NCI-H1930 (cell line): ENCODE measurements around the gene DUSP9.

Source experiments
- DNase-seq, 2 experiments: peaks; one replicate each; lab custom pipeline; 2025; lab: John Stamatoyannopoulos, UW

Gene DUSP9

DNA sequence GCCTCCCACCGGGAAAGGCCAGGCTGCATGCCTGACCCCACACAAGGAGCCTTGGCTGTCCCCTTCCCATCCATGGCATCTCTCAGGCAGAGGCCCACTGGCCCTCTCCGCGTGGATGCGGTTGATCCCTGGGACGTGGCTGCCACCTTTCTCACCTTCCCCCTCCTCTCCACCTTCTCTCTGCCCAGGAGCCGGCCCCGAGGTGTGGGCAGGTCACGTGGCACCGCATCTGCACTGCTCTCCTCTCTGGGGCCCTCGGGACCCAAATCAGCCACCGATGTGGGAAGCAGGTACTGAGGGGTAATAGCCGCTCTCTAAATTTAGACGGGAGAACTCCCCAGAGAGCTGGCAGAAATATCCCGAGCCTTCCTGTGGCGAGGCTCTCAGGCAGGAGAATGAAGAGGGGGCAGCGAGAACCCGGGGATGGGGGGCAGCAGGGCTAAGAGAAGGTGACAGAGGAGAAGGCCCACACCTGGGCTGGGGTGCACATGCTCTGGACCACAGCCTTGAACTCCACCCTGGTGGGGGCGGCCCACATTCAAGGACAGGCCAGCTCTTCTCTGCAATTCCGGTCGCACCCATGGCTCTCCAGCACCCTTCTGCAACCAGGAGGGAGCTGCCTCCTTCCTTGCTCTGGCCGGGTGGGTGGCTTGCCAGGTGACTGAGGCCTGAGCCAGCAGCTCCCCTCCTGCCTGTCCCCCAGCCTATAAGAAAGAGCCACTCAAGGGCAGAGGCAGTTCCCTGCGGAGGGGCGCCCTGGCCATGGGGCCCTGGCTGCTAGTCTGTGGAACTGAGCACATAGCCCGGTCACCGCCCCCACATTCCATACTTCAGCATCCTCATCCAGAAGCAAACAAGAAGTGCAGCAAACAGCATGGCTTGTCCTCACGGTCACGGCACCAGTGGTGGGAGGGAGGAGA is 9.6 kb upstream of the DUSP9 start:
- DNase-seq, result no peak

- no peak for DNase-seq
Measured at GRCh38 chrX:153638041-153638371, 9.0 kb upstream of the DUSP9 start.

DNA sequence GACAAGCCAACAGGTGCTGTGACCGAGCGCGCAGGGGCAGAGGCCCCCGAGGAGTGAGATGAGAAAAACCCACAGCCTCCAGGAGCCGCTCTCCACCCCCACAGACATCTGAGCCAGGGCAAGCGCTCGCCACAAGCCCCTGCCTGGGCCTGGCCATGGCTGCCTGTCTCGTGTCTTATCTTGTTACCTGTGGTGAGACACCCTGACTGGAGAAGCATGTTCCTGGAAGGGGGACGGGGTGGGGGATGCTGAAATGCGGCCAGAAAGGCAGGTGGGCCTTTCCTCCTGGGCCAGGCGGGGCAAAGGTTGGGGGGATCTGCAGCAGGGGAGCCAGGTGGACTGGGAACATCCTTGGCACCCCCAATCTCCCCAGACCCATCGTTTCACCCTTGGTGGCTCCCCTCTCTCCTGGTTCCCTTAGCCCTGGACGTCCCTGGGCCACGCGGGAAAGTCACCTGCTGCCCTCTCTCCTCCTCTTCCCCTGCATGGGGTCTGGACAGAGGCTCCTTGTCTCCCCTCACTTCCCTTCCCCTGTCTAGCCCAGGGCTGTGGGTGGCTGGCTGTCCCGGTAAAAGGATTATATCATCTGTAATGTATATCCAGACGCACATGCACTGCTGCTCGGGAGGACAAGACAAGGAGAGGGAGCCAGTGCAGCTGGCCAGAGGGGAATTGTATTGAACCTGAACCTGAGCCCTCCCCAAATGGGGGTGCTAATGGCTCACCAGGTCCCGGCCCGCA is 8.4 kb upstream of the DUSP9 start:
- DNase-seq, result no peak

GRCh38 chrX:153639177-153640044 is 7.6 kb upstream of the DUSP9 start:
- no peak for DNase-seq

- no peak for DNase-seq
Measured at GRCh38 chrX:153640045-153640686, 6.8 kb upstream of the DUSP9 start.

DNA sequence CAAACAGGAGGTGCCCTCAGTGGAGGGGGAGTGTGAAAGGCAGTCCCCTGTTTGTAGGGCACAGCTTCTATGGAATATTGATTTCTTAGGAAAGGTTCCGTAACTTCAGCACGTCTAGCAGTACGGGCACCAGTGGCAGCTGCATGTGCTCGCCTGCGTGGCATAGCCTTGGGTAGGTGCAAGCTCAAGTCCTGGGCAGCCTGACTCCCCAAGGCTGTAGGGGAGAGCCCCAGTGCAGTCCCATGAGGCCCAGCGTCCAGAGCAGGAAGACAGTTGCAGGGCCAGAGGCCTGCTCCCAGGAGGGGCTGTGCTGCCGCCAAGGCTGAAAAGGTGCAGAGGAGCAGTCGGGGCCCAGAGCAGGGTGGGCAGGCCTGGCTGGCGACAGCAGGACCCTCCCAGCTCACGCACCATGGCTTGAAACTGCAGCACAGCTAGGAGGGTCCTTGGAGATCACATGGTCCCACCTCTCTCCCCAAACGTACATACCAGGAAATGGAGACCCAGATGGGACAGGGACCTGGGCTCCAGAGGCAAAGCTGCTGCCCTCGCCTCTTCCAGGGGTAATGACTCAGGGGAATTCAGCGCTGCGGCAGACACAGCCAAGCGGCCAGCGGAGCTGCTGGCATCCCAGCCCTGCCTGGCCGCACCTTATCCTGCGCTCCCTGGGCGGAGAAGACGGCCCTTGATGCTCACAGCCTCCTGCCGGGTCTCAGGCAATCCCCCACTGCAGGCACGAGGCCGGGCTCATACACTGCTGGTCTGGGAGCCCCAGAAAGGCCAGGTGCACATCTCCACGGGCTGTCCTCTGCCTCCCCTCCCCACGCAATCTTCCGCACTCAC is 6.0 kb upstream of the DUSP9 start:
- DNase-seq, result no peak

- DNase-seq, result no peak
Measured at GRCh38 chrX:153641627-153642026, 5.4 kb upstream of the DUSP9 start.

GRCh38 chrX:153642051-153642654 is 4.8 kb upstream of the DUSP9 start:
- peak; percentile 9 to 27 for DNase-seq

DNA sequence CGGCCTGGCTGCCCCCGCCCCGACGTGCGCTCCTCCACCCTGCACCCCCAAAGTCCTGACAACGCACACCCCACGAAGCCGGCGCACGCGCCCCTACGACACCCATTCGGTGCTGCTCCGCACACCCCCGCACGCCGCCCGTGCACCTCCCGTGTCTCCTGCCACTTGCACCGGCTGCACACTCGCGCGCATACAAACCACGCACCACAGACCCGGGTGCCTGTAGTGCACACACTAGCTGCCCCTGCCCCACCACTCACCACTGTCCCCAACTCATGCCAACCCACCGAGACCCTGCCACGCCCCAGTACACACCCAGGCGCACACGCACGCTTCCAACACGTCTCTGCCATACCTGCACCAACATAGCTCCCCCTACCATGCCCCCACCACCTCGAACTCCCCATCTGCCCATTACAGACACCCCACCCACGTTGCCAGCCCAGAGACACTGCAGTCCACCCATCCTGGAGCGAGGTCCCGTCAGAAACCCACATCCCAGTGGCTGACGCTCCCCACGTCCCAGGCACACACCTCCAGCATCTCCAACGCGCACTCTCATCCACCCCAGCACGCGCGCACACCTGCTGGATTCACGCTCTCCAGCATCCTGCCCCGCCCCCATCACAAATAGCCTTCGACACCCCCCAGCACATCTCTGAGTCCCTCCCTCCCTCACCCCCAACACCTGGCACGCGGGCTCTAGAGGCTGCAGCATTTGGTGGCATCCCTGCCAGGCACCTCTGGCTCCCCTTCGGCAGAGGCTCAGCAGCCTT is 4.2 kb upstream of the DUSP9 start:
- no peak for DNase-seq

DNA sequence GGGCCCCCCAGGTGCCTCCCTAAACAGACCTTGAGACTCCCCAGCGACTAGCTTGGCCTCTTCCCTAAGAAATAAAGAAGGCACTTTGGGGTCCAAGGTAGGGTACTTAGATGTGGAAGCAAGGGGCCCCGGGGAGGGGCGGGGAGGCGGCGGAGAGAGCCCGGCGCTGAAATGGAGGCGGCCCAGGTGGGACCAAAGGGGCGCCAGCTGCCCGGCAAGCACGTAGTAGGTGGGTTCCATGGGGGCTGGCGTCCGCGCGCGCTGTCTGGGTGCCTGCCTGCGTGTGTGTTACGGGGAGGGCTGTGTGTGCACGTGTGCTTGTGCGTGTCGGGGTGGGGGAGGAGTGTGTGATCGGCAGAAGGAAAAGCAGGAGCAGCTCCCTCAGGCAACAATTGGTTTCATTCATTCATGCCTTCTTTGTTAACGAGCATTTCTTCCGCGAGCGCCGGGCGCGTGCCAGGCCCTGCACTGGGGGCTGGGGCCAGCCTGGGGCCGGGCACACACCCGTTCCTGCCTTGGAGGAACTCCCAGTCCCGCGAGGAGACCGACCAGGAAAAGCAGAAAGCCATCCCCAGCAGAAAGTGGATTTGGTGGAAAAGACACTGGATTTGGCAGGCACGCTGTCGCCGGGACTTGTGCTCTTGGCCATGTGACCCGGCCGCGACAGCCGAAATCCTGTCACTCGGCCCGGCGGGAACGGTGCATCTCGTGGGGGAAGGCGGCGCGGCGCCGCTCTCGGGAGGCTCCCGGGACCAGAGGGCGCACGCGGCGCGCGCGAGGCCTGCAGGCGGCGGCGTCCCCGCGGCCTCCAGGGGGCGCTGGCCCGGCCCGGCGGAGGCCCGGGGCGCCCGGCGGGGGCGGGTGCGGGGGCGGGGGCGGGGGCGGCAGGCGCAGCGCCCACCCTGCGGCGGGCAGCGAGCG is 3.3 kb upstream of the DUSP9 start:
- peak; percentile 7 to 52 for DNase-seq

DNA sequence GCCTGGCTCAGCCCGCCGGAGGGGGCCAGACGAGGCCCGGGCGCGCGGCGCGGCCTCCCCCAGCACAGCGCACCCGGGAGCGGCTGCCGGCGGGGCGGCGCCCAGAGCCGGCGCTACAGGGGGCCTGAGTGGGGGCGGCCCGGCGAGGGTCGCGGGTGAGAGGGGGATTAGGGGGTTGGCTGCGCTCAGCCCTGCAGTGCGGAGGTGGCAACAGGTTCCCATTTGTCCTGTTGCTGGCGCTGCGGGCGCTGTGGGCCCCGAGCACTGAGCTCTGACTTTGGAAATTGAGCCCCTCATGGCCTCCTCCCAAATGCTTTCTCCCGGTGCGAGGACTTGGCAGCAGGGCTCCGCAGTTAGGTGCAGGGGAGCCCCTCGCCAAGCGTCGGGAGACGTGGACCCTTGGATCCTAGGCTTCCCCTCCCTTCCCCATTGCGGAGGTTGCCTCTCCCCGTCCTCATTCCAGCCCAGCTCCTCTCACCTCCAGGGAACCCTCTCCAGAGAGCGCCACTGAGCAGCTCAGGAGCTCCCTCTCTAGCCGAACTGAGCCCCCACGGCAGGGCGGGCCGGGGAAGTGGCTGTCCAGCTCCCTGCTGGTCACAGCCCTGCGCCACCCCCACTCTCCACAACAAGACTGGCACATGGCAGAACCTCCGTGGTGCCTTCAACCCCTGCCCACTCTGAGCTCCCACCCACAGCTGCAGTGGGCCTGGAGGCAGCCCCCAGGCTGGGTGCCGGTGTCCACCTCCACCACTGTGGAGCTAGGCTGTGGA is 2.5 kb upstream of the DUSP9 start:
- DNase-seq, result no peak

- DNase-seq, result no peak
Measured at GRCh38 chrX:153645151-153645550, 1.9 kb upstream of the DUSP9 start.

- DNase-seq, result no peak
Measured at GRCh38 chrX:153645921-153646488, 998 bp upstream of the DUSP9 start.

DNA sequence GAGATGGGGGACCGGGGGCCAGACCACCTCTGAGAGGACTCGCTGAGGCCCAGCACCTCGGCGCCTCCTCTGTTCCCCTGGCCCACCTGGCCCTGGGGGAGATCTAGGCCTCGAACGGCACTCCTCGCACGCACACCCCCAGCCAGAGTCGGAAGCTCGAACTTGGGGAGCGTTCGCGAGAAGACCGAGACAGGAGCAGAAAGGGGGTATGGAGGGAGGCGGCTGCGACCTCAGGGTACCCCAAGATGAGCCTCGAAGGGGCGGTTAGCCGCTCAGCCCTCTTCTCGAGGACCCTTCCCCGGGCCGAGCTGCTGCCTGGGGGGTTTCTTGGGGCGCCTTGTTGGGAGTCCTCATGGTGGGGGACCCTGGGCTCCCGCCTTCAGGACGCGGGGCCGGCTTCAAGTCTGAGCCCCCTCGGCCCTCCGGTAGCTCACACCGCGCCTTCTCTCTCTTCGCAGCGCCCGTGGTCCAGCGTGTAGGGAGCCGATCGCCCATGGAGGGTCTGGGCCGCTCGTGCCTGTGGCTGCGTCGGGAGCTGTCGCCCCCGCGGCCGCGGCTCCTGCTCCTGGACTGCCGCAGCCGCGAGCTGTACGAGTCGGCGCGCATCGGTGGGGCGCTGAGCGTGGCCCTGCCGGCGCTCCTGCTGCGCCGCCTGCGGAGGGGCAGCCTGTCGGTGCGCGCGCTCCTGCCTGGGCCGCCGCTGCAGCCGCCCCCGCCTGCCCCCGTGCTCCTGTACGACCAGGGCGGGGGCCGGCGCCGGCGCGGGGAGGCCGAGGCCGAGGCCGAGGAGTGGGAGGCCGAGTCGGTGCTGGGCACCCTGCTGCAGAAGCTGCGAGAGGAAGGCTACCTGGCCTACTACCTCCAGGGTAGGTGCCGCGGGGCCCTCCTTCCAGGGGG is 706 bp downstream of the DUSP9 start:
- no peak for DNase-seq

- DNase-seq, result no peak
Measured at GRCh38 chrX:153648358-153649177, 1.6 kb downstream of the DUSP9 start.
